22Rv1 (cell line): ENCODE data around the gene AKAP9.

Experiments
- H3K27ac ChIP-seq: fragments of 450-650 bp; 2 replicates; pipeline ENCODE4 v1.5.1; 2017
- CTCF ChIP-seq: fragments of 450-650 bp; IDR thresholded peaks from 2 replicates; pipeline ENCODE4 v1.5.1; 2017; ENCODE audit warnings: mild to moderate bottlenecking
- ZFX ChIP-seq: fragments of 450-650 bp; IDR thresholded peaks from 2 replicates; pipeline ENCODE4 v1.6.1; 2017; ENCODE audit warnings: antibody characterized with exemption, borderline replicate concordance

Gene AKAP9

GRCh38 chr7:92088266-92088665 lies 147.6 kb downstream of the AKAP9 start:
- no peak for TF ChIP-seq ZFX
- TF ChIP-seq CTCF = no peak

GRCh38 chr7:92092210-92092609 lies 151.5 kb downstream of the AKAP9 start:
- peak overlapping the region; percentile 25; the same call in 1 of the 2 replicates for H3K27ac ChIP-seq
- TF ChIP-seq ZFX (no peak), CTCF (no peak)

More at GRCh38 chr7:92088266-92088665, 147.6 kb downstream of the AKAP9 start:
- H3K27ac ChIP-seq = peak overlapping the region; percentile 25

DNA sequence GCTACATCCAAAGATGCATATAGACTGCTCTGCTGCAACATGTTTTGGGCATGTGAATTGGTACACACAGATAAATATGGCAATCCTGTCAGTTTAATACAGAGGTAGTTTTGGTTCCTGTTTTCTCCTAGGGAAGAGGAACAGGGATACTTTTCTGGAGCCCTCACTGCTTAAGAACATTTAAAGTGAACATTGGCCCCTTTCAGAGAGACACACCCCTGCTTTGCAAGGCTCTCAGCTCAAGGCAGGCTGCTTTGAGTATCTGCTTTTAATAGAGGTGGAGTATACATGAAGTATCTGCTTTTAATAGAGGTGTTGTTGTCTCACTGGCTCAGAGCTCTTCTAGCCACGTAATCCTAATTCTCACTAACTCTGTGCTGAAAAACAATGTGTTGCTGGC lies 154.7 kb downstream of the AKAP9 start:
- no peak for TF ChIP-seq ZFX
- no peak for TF ChIP-seq CTCF
- peak overlapping the region; percentile 22 for H3K27ac ChIP-seq

GRCh38 chr7:92100534-92100933 lies 159.9 kb downstream of the AKAP9 start:
- TF ChIP-seq CTCF = no peak
- TF ChIP-seq ZFX = no peak
- H3K27ac ChIP-seq = peak overlapping the region; percentile 23; the same call in 1 of the 2 replicates

GRCh38 chr7:92102862-92103261 lies 162.2 kb downstream of the AKAP9 start:
- H3K27ac ChIP-seq = peak overlapping the region; percentile 21; the same call in 1 of the 2 replicates

DNA sequence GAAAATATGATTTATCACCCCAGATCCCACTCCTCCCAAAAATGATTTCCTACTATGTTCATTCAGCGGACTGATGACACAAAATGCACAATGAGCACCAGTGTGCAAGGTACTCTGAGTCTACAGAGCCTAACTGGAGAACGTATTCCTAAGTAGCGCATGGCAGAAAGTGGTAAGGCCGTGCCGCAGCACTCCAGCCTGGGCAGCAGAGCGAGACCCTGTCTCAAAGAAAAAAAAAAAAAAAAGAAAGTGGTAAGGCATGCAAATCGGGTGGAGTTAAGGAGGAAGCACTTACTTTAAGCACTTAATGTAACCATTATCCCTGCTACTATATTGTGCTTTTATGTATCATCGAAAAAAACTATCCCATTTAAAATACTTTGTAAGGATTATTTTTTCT lies 168.2 kb downstream of the AKAP9 start:
- TF ChIP-seq CTCF (no peak), ZFX (no peak)
- H3K27ac ChIP-seq = peak overlapping the region; percentile 40

DNA sequence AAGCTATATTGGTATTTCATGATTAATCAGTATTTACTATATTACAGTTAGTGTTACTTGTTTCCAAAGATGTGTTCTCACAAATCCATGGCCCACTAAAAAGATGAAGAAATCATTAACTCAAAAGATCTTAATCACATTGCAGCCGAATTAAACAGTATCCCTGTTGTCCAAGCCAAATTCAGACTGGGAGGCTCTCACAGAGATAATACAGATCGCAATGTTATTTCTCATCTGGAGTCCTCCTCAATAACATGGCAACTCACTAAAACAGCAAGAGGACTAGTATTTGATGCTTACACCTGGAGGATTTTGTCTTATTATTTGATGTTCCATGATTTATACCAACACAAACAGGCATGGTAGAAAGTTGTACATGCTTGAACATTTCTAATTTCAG lies 170.2 kb downstream of the AKAP9 start:
- no peak for TF ChIP-seq CTCF
- no peak for TF ChIP-seq ZFX
- H3K27ac ChIP-seq = peak overlapping the region; percentile 40

- TF ChIP-seq CTCF (no peak), ZFX (no peak)
Measured at GRCh38 chr7:92115821-92116220, 175.2 kb downstream of the AKAP9 start.

More at GRCh38 chr7:92115821-92116220, 175.2 kb downstream of the AKAP9 start:
- H3K27ac ChIP-seq = peak overlapping the region; percentile 8; the same call in 1 of the 2 replicates
